Measurements from ENCODE around the gene MYH6. TPM values are rescaled to one million over a fixed set of nuclear protein-coding genes. Genes with fewer than 3 reads are reported as not detected.

Gene MYH6
- total RNA-seq, 1 donor from 2014 or later = not detected

GRCh38 chr14:23378612-23379220 is 29.4 kb downstream of the MYH6 start:
- Histone ChIP-seq H2AFZ (ENCODE audit: low read depth, low read length) (no peak overlapping the region), H3K27ac (ENCODE audit: low read depth, low read length) (no peak overlapping the region), H3K9me3 (ENCODE audit: insufficient read depth, low read depth, low read length) (no peaks in the 10 kb centered on the region), H3K4me1 (ENCODE audit: insufficient read depth, low read length) (no peaks in the 10 kb centered on the region), H3K4me2 (ENCODE audit: low read length) (no peak overlapping the region), H3K36me3 (ENCODE audit: insufficient read depth, low read length) (no peaks in the 10 kb centered on the region), H3K79me2 (ENCODE audit: insufficient read depth, low read length) (no peaks in the 10 kb centered on the region), H3K27me3 (ENCODE audit: insufficient read depth, low read length) (peaks cover 2% of the 10 kb centered on the region), H3K4me3 (ENCODE audit: insufficient read depth, low read depth, low read length) (no peak overlapping the region), H4K20me1 (ENCODE audit: insufficient read depth, low read length) (no peaks in the 10 kb centered on the region), H3K9ac (ENCODE audit: low read length) (no peak overlapping the region)
- H3K27ac Mint-ChIP-seq (ENCODE audit: unreplicated experiment) = no peak overlapping the region
- H3K27me3 Mint-ChIP-seq (ENCODE audit: low read depth, unreplicated experiment) = peaks cover 64% of the 10 kb centered on the region
- no peak for TF ChIP-seq EZH2 (IDR thresholded peaks at IDR 0.05; ENCODE audit: insufficient read depth, low read length)
- TF ChIP-seq, protein P1, sequence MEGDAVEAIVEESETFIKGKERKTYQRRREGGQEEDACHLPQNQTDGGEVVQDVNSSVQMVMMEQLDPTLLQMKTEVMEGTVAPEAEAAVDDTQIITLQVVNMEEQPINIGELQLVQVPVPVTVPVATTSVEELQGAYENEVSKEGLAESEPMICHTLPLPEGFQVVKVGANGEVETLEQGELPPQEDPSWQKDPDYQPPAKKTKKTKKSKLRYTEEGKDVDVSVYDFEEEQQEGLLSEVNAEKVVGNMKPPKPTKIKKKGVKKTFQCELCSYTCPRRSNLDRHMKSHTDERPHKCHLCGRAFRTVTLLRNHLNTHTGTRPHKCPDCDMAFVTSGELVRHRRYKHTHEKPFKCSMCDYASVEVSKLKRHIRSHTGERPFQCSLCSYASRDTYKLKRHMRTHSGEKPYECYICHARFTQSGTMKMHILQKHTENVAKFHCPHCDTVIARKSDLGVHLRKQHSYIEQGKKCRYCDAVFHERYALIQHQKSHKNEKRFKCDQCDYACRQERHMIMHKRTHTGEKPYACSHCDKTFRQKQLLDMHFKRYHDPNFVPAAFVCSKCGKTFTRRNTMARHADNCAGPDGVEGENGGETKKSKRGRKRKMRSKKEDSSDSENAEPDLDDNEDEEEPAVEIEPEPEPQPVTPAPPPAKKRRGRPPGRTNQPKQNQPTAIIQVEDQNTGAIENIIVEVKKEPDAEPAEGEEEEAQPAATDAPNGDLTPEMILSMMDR (IDR thresholded peaks at IDR 0.05; ENCODE audit: insufficient read depth, low read depth, low read length) = no peak
- H3K4me3 Mint-ChIP-seq (ENCODE audit: unreplicated experiment) = no peak overlapping the region
- H3K4me1 Mint-ChIP-seq (ENCODE audit: low read depth, unreplicated experiment) = no peaks in the 10 kb centered on the region
- DNase-seq (ENCODE audit: low read depth) (no peak), FAIRE-seq (no peak)
- no peaks in the 10 kb centered on the region for H3K9me3 Mint-ChIP-seq (ENCODE audit: unreplicated experiment)
- H3K36me3 Mint-ChIP-seq (ENCODE audit: low read depth, unreplicated experiment) = peaks cover 3% of the 10 kb centered on the region

DNA sequence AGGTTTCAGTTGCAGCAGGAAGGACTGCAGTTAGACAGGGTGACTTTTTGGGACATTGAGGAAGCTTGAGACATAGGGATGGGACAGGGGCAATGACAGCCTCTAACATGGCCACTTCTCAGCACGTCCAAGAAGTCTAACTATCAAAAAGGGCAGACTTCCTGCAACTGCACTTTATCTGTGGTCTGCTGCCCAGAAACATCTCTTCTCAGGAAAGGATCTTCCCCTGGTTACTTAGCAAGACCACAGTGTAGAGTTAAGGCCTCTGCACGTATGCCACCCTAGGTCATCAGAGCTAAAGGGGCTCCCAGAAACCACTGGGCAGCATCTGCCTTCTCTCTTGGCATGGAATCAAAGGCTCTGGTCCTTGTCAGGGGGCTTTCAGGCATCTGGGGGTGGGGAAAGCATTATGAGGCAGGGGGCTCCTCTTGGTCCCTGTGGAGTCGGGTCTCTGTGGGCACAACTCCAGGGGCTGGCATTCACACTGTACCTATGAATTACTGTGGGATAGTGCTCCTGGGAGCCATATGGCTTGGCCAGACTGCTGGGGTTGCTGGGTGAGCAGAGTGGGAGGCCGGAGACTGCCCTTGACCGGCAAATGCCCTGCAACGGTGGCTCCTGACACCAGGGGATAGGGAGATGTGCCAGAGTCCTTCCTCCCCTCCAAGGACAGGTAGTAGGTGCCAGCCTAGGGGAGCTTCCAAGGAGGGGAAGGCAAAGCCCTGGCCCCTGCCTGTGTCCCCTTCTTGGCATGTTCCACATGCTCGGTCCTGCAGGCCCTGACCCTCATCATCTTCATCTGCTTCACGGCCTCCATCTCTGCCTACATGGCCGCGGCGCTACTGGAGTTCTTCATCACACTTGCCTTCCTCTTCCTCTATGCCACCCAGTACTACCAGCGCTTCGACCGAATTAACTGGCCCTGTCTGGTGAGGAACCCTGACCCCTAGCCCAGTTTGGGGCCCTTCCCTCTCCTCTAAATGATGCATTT is 30.2 kb downstream of the MYH6 start:
- Mint-ChIP-seq H3K27ac (ENCODE audit: unreplicated experiment) (no peak overlapping the region), H3K27me3 (ENCODE audit: low read depth, unreplicated experiment) (peaks cover 61% of the 10 kb centered on the region), H3K4me3 (ENCODE audit: unreplicated experiment) (no peak overlapping the region), H3K36me3 (ENCODE audit: low read depth, unreplicated experiment) (peaks cover 3% of the 10 kb centered on the region), H3K4me1 (ENCODE audit: low read depth, unreplicated experiment) (no peaks in the 10 kb centered on the region), H3K9me3 (ENCODE audit: unreplicated experiment) (no peaks in the 10 kb centered on the region)
- no peaks in the 10 kb centered on the region for H3K27me3 ChIP-seq (ENCODE audit: insufficient read depth, low read length)
- no peak overlapping the region for H3K9ac ChIP-seq (ENCODE audit: low read length)
- H4K20me1 ChIP-seq (ENCODE audit: insufficient read depth, low read length) = no peaks in the 10 kb centered on the region
- H3K27ac ChIP-seq (ENCODE audit: low read depth, low read length) = no peak overlapping the region
- H3K4me1 ChIP-seq (ENCODE audit: insufficient read depth, low read length) = no peaks in the 10 kb centered on the region
- H3K4me2 ChIP-seq (ENCODE audit: low read length) = no peak overlapping the region
- no peak overlapping the region for H2AFZ ChIP-seq (ENCODE audit: low read depth, low read length)
- DNase-seq (ENCODE audit: low read depth) = no peak
- FAIRE-seq = no peak
- no peaks in the 10 kb centered on the region for H3K9me3 ChIP-seq (ENCODE audit: insufficient read depth, low read depth, low read length)
- TF ChIP-seq EZH2 (IDR thresholded peaks at IDR 0.05; ENCODE audit: insufficient read depth, low read length) = no peak
- TF ChIP-seq, protein P1 (IDR thresholded peaks at IDR 0.05; ENCODE audit: insufficient read depth, low read depth, low read length) = no peak
- H3K79me2 ChIP-seq (ENCODE audit: insufficient read depth, low read length) = no peaks in the 10 kb centered on the region
- H3K4me3 ChIP-seq (ENCODE audit: insufficient read depth, low read depth, low read length) = no peak overlapping the region
- no peaks in the 10 kb centered on the region for H3K36me3 ChIP-seq (ENCODE audit: insufficient read depth, low read length)
